NCI-H187 (cell line): ENCODE measurements around the gene CLMP.
A peak's percentile ranks its signal among the peaks of the same experiment; 100 is the strongest.
"Not testable (repeated sequence)": the region's sequence is repeated elsewhere in the genome, so short reads cannot be mapped to it uniquely, and the experiment has no call there.

Experiments
- DNase-seq, 2 experiments: peaks; one replicate each; lab custom pipeline; 2025; lab: John Stamatoyannopoulos, UW

CLMP gene

GRCh38 chr11:123084454-123084853, 110.6 kb downstream of the CLMP start:
- no peak for DNase-seq

DNA sequence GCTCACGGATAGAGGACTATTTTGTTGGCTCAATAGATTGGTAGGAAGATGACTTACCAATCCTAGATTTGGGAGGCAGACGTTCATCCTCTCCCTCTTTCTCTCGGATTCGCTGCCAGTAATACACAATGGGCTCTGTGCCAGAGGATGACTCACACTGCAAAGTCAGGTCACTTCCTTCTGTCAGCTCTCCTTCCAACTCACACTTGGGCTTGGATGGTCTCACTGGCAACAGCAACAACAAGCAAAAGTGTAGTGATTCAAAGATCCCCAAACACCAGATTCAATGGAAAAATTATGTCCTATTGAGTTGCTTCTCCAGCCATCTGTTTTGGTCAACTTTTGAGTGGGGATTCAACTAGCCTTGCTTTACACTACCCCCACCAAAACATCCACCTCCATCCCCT, 111.4 kb downstream of the CLMP start:
- DNase-seq = no peak

- no peak for DNase-seq
Measured at GRCh38 chr11:123082977-123083376, 112.1 kb downstream of the CLMP start.

DNA sequence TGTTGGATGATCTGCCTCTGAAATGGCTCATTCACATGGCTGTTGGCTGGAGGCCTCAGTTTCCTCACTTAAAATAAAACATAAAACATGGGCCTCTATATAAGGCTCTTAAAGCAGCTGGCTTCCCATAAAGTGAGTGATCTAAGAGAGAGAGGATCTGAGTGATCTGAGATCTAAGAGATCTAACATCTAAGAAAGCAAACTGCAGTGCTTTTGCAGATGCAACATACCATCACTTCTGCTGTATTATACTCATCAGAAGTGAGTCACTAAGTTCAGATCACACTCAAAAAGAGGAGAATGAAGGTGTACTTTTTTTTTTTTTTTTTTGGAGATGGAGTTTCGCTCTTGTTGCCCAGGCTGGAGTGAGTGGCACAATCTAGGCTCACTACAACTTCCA, 115.0 kb downstream of the CLMP start:
- DNase-seq = no peak

GRCh38 chr11:123076484-123076883, 118.6 kb downstream of the CLMP start:
- DNase-seq = no peak

- DNase-seq = no peak
Measured at GRCh38 chr11:123073343-123074057, 121.5 kb downstream of the CLMP start.

GRCh38 chr11:123072762-123073161, 122.3 kb downstream of the CLMP start:
- DNase-seq = no peak

GRCh38 chr11:123072332-123072761, 122.7 kb downstream of the CLMP start:
- DNase-seq = no peak

DNA sequence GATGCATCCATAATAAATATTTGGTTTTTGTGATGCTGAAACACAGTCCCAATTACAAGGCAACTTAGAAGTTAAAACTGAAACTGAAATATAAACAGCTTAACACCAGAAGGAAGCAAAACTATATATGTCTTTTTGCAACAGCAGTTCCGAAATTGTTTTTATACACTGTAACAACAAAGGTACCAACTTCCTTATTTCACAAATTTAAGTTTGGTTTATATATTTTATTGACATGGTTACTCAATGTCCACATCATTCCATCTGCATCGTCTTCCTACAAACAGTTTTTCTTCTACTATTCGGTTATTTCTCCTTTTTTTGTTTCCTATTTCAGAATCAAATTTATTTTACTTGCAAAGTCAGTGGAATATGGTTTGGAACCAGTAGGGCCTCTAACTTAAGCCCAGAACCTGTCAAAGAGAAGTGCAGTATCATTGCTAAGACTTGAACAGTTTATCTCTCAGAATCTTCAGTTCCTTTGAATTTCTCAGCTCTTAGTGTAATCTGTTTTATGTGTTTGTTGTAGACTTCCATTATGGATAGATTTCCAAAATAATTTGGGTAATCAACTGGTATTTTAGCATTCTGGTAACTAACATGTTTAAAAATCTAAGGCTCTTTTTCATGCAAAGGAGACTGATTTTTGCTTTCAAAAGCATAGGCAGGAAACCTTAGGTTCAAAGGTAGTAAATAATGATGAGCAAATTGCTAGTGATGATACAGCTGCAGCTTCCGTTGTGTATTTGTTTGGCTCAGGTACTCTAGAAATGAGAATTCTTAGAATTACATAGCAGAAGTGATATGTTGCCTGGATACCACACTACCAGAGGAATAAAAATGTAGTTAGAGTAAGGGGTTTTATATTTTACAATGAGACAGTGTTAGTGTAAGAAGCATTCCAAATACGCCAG, 124.9 kb downstream of the CLMP start:
- no peak for DNase-seq

GRCh38 chr11:123065621-123066020, 129.4 kb downstream of the CLMP start:
- DNase-seq = no peak

DNA sequence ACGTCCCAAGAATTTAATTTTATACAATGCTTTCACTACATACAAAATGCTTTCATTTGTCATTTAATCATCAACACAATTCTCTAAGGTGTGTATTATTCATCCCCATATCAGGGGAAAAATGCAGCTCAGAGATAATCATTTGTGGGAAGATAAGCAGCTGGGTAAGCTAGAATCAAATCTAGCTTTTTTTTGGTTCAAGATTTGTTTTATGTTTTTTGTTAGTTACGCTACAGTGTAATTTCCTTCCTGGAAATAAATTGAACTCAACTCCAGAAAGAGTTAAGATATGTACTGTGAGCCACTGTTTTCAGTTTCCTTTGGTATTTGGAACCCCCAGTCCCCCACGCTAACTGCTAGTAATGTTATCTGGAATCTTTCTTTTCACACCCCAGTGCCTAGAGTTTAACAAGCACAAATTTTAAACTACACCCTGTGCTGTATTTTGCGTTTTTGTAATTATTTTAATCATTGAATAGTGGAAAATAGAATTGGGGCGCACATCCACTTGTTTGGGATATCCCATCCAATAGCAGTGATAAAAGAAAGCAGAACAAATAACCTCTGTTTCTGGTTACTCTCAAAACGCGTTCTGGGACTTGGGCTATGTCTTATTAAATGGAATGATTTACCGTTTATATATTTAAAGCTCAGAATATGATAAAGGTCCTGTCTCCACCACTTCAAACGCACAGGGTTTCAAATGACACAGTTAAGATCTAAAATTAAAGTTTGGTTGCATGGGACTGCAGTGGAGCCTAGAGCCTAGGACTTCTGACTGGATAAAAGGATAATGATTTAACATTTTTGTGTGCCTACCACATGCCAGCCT, 131.0 kb downstream of the CLMP start:
- DNase-seq = no peak

GRCh38 chr11:123062892-123063825, 131.9 kb downstream of the CLMP start:
- DNase-seq = peak; percentile 13 to 48

DNA sequence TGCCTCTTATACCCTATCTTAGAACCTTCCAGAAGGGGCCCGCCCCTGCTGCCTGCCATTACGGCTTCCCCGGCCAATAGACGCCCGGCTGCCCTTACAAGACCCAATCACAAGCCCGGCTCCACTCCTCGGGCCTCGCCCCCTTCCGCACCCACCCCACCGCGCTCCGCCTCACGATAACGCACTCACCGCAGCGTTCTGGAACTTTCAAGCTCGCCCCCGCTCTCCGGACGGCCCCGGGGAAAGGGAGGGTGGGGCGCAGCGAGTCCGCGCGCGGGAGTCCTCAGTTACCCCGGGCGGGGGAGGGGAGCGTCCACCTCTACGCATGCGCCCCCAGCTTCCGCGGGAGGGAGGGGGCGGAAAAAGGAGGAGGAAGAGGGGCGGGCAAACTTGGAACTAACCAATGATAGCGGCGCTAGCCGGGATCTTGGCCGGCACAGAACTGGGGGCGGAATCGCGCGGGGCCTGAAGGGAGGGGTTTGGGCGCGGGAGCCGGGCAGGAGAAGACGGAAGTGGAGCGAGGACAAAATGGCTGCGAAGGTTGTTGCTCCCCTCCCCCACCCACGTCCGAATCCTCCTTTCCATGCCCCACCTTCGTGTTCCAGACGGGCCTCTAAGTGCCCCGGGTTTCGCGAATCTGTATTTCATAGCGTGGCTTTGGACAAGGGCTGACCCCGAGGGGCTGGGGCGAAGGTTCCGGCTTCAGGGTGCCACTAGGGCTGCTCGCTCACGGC, 132.7 kb downstream of the CLMP start:
- DNase-seq = peak; percentile 98 to 99

GRCh38 chr11:123061403-123062157, 133.5 kb downstream of the CLMP start, which contains the start of gene HSPA8:
Gene HSPA8 (minus strand): TSS chr11:123062136. CDS start chr11:123061324, 812 bp downstream.
- no peak for DNase-seq

GRCh38 chr11:123060277-123061000, 134.6 kb downstream of the CLMP start:
- DNase-seq = no peak

GRCh38 chr11:123059041-123059920, 135.8 kb downstream of the CLMP start:
- not testable (repeated sequence) for DNase-seq

- DNase-seq = no peak
Measured at GRCh38 chr11:123057661-123058305, 137.3 kb downstream of the CLMP start.
